GM21786 (cell line): ENCODE data around the gene CXCL14.

ENCODE experiments used
- ATAC-seq: cut with Tn5 transposase; IDR thresholded peaks from one replicate; pipeline ENCODE4 v1.9.1; 2021; ENCODE audit not compliant: unreplicated experiment

The CXCL14 gene

GRCh38 chr5:135578685-135579341, at the start of gene CXCL14:
Gene CXCL14, minus strand, starts transcription at chr5:135578991. Its CDS starts 213 bp downstream, at chr5:135578778.
- ATAC-seq = no peak

GRCh38 chr5:135626636-135627035, 47.8 kb upstream of the CXCL14 start:
- no peak for ATAC-seq

DNA sequence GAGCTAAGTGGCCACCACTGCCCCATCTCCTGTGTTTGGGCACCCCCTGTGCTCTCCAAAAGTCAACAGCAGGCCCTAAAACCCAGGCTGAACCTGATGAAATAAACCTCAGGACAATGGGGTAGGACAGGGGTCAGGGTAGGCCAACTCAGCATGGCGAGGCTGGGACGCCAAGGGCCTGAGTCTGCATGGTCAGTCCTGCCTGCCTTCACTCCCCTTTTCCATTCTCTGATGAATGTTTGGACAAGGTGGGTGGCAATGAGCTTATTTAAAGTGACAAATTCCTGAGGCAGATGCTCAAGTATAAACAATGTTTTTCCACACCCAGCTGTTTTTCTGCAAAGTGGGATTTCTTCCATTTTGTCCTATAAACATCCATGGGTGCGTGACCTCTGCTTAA, 47.2 kb upstream of the CXCL14 start:
- ATAC-seq = no peak

DNA sequence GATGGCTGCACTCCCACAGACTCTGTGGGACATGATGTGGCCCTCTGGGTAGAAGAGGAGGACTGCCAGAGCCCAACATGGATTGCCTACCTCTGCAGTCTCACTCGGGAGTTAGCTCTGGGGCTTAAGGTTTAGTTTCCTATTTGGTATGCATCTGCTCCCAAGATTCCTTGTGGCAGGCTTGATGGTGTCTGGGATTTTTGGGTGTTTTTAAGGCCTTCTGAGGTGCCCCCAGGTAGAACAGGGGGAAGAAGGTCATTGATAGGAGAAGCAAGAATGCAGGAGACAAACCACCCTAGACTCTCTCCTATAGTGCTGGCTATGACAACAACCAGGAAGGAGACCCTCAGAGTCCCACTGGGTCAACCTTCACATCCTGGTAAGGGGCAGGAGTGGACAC, 46.7 kb upstream of the CXCL14 start:
- ATAC-seq = no peak

DNA sequence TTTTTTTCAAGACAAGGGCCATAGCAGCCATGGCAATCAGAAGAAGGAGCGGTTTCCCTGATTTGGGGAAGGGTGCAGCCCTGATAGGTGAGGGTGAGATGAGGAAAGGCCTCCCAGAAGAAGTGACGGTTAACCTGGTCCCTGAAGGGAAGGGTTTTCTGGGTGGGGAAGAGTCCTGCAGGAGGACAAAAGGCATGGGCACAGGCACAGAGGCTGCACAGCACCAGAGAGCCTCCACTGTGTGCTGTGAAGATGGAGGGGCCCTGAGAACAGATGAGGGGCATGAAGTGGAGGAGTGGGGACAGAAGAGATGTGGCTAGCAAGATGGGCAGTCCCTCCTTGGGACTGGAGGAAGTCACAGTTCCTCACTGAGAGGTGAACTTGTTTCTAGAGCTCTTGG, 46.3 kb upstream of the CXCL14 start:
- ATAC-seq = no peak

- ATAC-seq = no peak
These were observed 44.5 kb upstream of the CXCL14 start for GRCh38 chr5:135623186-135623715.

- ATAC-seq = no peak
These were observed 36.9 kb upstream of the CXCL14 start for GRCh38 chr5:135615581-135616260.

DNA sequence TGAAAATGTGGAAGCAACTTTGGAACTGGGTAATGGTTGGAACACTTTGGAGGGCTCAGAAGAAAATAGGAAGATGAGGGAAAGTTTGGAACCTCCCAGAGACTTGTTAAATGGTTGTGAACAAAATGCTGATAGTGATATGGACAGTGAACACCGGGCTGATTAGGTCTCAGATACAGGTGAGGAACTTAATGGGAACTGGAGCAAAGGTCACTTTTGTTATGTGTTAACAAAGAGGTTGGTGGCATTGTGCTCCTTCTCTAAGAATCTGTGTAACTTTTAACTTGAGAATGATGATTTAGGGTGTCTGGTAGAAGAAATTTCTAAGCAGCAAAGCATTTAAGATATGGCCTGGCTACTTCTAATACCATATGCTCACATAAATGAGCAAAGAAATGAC, 36.4 kb upstream of the CXCL14 start:
- no peak for ATAC-seq

DNA sequence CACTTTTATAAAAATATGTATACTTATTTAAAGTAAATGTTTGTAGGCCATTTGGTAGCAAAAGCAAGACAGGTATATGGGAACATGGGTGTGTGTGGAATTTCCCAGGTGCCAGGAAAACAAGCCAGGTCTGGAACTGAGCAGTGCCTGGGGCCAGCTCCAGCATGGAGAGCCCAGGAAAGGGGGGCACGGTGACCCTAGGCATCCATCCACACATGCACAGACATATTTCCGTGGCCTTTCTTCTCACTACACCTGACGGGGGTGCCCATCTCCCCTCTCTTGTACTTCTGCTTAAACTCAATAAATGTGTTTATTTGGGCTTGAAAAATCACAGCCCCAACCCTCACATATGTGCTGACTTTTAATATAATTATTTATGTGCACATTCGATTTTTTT, 31.2 kb upstream of the CXCL14 start:
- ATAC-seq = no peak

DNA sequence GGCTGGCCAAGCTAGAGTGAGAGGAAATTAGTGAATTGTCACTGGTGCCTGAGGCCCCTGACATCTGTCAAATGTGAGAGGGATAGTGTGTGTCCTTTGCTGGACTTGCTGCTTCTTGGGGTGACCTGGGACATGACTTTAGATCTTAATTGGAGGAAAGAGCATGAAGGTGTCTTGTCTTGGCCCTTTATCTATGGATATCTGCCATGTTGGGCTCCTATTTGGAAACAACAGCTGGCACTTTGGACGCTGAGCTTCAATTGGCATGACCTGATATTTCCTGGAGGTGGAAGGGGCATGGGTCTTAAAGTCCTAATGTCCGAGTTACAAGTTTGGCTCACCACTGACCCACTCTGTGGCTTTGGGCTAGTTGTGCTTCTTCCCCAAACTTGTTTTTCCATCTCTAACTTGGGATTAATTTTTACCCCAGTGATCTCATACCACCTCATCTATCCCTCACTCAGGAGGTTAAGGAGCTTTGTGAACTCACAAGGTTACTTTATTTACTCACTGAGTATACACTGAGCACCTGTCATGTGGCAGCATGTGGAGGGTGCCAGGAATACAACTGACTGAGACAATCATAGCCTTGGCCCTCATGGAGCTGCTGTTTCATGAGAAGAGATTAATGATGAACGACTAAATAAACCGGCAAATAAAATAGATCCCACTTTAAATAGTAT, 30.1 kb upstream of the CXCL14 start:
- ATAC-seq = no peak

DNA sequence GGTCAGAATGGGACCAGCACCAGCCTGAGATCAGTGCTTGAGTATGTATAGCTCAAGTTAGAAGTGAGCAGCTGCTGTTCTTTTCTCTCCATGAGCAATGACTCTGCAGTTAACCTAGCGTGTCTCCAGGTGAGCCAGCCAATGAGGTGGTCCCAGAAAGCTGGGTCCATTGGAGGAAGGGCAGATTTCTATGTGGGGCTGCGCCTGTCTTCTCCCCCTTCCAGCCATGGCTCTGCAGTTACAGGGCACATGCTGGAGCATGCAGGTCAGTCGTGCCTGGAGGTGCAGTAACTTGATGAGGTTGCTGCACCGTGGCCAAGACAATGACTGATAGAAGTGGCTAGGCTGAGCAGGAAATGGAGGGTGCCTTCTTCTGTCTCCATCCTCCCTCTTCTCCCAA, 29.6 kb upstream of the CXCL14 start:
- ATAC-seq = no peak

- ATAC-seq = no peak
These were observed 27.6 kb upstream of the CXCL14 start for GRCh38 chr5:135606431-135606830.

DNA sequence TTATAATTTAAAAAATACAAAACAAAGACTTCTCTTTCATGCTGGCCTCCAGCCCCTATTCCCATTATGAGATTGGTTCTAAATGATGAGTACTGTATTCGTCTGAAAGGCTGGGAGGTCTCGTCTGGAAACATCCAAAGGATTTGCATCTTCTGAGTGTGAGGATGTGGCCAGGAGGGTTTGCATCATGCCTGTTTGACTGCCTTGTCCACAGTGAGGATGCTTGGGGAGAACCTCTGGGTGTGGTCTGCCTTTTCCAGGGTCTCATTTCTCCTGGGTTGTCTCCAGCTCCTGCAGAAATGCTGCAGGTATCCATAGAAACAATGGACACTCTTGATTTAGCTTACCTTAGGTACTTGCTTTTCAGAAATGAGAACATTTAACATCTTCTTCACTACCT, 26.4 kb upstream of the CXCL14 start:
- no peak for ATAC-seq

DNA sequence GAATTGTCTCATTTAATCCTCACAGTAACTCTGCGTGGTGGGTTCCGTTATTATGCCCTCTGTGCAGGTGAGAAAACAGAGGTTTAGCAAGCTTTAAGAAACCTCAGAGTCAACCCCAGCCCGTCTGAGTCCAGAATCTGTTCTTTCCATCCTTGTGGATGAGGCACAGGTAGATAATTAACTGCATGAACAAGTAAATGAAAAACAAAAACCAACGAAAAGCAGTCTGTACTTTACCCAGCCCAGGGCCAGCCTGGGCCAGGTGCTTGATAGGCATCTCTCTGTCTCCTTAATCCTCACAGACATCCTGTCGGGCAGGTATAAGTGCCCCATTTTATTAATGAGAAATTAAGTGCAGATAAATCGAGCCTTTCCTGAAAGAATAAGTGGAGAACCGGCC, 25.3 kb upstream of the CXCL14 start:
- no peak for ATAC-seq

GRCh38 chr5:135602882-135603721, 24.3 kb upstream of the CXCL14 start:
- no peak for ATAC-seq

DNA sequence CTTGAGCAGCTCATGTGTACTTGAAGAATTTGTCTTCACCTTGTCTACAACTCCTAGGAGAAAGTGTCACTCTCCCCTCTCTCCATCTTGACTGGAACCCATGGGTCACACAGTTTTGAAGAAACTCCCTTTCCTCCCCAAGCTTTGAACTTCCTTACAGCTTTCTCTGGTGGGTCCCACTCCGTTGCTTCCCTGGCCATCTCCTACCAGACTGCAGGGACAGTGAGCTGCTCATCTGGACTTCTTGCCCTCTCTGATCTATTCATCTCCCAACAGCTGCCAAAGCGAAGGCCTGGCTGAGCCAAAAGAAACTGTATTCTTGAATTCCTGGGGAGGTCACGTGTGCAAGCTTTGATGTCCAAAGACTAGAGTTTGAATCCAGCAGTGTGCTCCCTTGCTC, 22.7 kb upstream of the CXCL14 start:
- ATAC-seq = no peak

DNA sequence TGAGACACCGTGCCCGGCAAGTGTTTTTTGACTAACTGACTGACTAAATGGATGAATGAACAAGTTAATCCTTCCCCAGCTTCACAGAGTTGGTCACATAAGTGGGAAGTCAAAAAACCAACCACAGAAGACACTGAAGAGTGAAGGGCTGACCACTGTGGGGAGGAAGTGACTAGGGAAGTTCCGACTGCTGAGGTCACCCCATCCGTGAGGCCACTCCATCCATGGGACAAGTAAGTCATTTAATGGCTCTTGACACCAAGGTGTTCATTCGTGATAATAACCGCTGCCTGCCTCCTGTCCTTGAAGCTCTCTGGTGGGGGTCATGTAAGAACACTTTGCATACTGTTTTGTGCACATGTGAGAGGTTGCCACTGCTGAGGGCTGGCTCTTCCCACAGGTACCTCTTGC, 22.2 kb upstream of the CXCL14 start:
- no peak for ATAC-seq

DNA sequence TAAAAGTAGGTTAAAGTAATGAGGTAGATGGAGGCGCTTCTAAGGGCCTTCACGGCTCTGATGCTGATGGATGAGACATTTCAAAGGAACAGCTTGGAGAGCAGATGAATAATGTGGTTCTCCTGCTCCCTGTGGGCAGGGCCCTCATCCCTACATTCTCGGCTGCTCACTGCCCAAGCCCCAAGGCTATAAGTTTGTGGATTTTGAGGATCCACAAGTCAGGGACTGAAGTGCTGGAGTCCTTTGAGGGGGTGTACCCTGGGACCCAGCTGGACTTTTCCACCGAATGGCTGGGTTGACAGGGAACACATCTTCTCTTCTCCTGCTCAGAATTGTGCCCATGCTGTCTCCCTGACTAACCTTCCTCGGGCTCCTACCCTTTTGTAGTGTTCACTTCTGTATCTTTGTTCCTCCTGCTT, 21.4 kb upstream of the CXCL14 start:
- no peak for ATAC-seq

GRCh38 chr5:135599421-135600151, 20.8 kb upstream of the CXCL14 start:
- no peak for ATAC-seq

DNA sequence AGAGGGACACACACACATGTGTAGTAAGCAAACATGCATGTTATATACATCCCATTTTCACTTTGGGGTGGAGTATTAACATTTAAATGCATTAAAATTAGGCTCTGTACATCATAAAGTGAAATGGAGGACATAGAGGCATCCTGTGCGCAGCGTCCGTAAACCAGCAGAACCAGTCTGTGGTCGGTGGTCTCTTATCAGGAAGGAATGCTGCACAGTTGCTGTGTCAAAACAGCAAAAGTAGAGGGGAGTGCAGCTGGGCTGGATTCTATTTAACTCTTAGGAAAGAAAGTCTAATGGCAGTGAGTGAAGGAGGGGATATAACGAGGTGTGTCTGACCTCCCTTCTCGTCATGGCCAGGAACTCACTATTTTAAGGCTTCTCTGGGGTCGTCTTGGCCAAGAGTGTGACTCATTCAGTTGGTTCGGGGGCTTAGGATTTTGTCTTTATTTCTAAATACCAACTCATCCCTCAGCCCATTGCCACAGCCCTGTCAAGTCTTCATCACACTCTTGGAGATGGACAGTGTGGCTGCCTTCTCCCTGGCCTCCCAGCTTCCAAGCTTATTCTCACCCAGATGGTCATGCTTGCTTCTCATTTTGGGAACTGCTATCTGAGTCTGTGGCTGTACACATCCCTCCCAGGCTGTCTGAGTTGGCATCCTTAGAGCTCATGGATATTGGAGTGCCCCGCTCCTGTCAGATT, 20.1 kb upstream of the CXCL14 start:
- no peak for ATAC-seq
